Measurements from ENCODE around the gene SYN1.

- TF ChIP-seq EZH2phosphoT487 (IDR thresholded peaks at IDR 0.05; ENCODE audit: insufficient read depth, low read depth) (no peak), EZH2 (IDR thresholded peaks at IDR 0.05; ENCODE audit: insufficient read depth, poor library complexity, severe bottlenecking) (no peak)
Observed at GRCh38 chrX:47614618-47615017, 5.0 kb downstream of the SYN1 start.

Data from GM23248 (cell line).